Spleen (tissue), 11 donors: ENCODE measurements around the gene IRX6. TPM values are rescaled to one million over a fixed set of nuclear protein-coding genes. Genes with fewer than 3 reads are reported as not detected.
A peak's percentile ranks its signal among the peaks of the same experiment; 100 is the strongest.

Source experiments
- DNase-seq: peaks from one replicate; pipeline ENCODE4 v3.0.0-alpha.2; 2020
- H3K27ac ChIP-seq, 8 donors: fragments of 200-600 bp; sonication (generic) in 7 of 8; 1 replicate in 4 of 8; 2 replicates in 4 of 8; pipeline versions ENCODE4 v1.5.0 to v1.8.0; 2016 to 2021; ENCODE audit warnings: inconsistent platforms in 4 of 8, mild to moderate bottlenecking in 4 of 8, moderate library complexity in 1 of 8
- H3K27me3 ChIP-seq, 7 donors: fragments of 200-600 bp; sonication (generic) in 6 of 7; replicated peaks in 1 of 7; 1 replicate in 4 of 7; 2 replicates in 3 of 7; pipeline versions ENCODE4 v1.5.0 to v1.8.0; 2016 to 2021; ENCODE audit warnings: inconsistent platforms in 3 of 7, mild to moderate bottlenecking in 1 of 7
- H3K36me3 ChIP-seq, 6 donors: fragments of 200-600 bp; sonication (generic) in 5 of 6; 1 replicate in 4 of 6; 2 replicates in 2 of 6; pipeline versions ENCODE4 v1.5.0 to v1.8.0; 2016 to 2021; ENCODE audit warnings: inconsistent platforms in 2 of 6
- H3K4me1 ChIP-seq, 6 donors: fragments of 200-600 bp; sonication (generic) in 5 of 6; 1 replicate in 3 of 6; 2 replicates in 3 of 6; pipeline versions ENCODE4 v1.5.0 to v1.8.0; 2016 to 2021; ENCODE audit warnings: inconsistent platforms in 3 of 6
- H3K4me3 ChIP-seq, 8 donors: fragments of 200-600 bp; sonication (generic) in 7 of 8; 1 replicate in 4 of 8; 2 replicates in 4 of 8; pipeline versions ENCODE4 v1.5.0 to v1.8.0; 2016 to 2021; ENCODE audit warnings: inconsistent platforms in 4 of 8, mild to moderate bottlenecking in 4 of 8, moderate library complexity in 2 of 8
- H3K9me3 ChIP-seq, 8 donors: fragments of 200-600 bp; sonication (generic) in 7 of 8; 1 replicate in 4 of 8; 2 replicates in 4 of 8; pipeline versions ENCODE4 v1.5.0 to v1.8.0; 2016 to 2021; ENCODE audit warnings: inconsistent platforms in 4 of 8
- CTCF ChIP-seq, 11 experiments: fragments of 200-600 bp in 7 of 11; fragments of 450-650 bp in 4 of 11; sonication (generic) in 4 of 11; IDR thresholded peaks in 8 of 11; conservative IDR thresholded peaks in 3 of 11; 1 replicate in 7 of 11; 2 replicates in 4 of 11; pipeline versions ENCODE4 v1.4.0 to v1.8.0; 2016 to 2021; ENCODE audit warnings: antibody characterized with exemption in 11 of 11, inconsistent platforms in 4 of 11, mild to moderate bottlenecking in 1 of 11
- POLR2A ChIP-seq, 3 donors: fragments of 450-650 bp; IDR thresholded peaks; one replicate each; pipeline ENCODE4 v1.5.1; 2017; ENCODE audit warnings: antibody characterized with exemption in 3 of 3, mild to moderate bottlenecking in 1 of 3
- POLR2AphosphoS5 ChIP-seq, 3 donors: sonication (generic); formaldehyde crosslinking; IDR thresholded peaks; one replicate each; pipeline ENCODE4 v1.5.1; 2017; ENCODE audit warnings: antibody characterized with exemption in 3 of 3
- WGBS, 5 donors: extraction: QIAGEN DNeasy Blood & Tissue Kit in 3 of 5; methylation state at CpG; one replicate each; pipeline versions ENCODE4 v1.1.5 to v1.1.7; 2013 to 2018; 5-methylcytosine and 5-hydroxymethylcytosine counted together
- intact Hi-C: fragments of 100-400 bp; cut with DNase I; formaldehyde crosslinking; loops from one replicate; pipeline ENCODE4 v1.15.0; 2023; ENCODE audit warnings: low total_unique reads
- polyA plus RNA-seq, 3 donors: library from polyadenylated mRNA; stranded (reverse); fragments of 200-250 nt; gene quantifications; one replicate each; pipeline ENCODE4 v1.2.1, GENCODE V29; 2013
- total RNA-seq, 7 donors: library from RNA; depleted of rRNA in 3 of 7; stranded (reverse); fragments of >200 nt in 3 of 7; fragmentation: NEBNext Ultra II Directional in 4 of 7; extraction: Animal tissue kit (Norgen Biotek cat#: 25700) in 4 of 7; gene quantifications; one replicate each; pipeline versions ENCODE4 v1.1.0 to v1.2.1, GENCODE V29; 2016 to 2021
- donor health status: healthy with polysubstance abuse.
- donor health status: DM: no; HTN: no; CAD: no; lungs with moderate emphysema.
- donor health status: DM: no; HTN: no; CAD: no.
- donor health status: Bipolar disorder and iron deficiency.
- donor health status: healthy.
- donor health status: DM: no; HTN: no; CAD: no.
- donor health status: DM: yes; HTN: yes; CAD: no.

IRX6 gene
- total and polyA plus RNA-seq, 10 donors: 0.08 to 1.9 (median 0.40) TPM; not detected in 1

DNA sequence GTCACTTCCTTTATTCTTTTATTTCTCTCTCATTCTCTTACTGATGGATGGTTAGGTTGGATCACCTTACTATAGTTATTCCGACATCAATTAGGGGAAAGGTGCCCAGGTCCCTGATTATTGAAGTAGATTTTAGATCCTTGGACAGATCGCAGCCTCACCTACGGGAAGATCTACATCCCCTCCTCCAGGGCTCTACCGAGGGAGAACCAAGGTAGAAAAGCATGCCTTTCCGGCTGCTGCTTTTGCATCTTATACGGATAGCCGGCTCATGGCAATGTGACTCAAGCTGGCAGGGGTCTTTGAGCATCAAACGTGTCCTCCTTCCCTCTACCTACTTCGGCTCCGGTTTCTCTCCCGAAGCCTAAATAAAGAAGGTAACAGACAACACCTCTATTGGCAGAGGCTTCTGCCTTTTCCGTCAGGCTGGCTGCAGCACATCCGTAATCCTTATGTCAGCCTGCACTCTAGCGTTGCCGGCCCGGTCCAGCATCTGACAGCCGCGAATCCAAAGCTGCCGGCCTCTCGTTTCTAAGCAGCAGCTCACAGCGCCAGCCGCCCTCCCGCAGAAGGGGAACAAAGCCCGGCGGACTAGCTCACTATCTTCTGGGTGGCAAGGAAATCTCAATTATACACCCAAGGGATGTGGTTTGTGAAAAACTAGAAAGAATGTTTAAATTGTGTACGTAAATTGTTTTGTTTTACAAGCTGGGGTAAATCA lies 46.9 kb downstream of the IRX6 start:
- no peaks in the 10 kb centered on the region for H3K9me3 ChIP-seq
- H3K4me1 ChIP-seq: peaks cover 0 to 13% (median 2%) of the 10 kb centered on the region in 6 donors
- intact Hi-C loops: no loop called here
- H3K27me3 ChIP-seq: peaks cover 0 to 48% (median 13%) of the 10 kb centered on the region in 7 donors
- H3K27ac ChIP-seq: no peak overlapping the region
- WGBS, 5 donors: 13 to 19% (median 14%) methylated on average over 23 to 26 of the region's 26 CpGs
- TF ChIP-seq CTCF (IDR thresholded peaks at IDR 0.05 in 8 of 11, conservative IDR thresholded peaks at IDR 0.05 in 3 of 11) (peak in 2 of 11 experiments; percentile 9 to 27), POLR2A (IDR thresholded peaks at IDR 0.05) (no peak), POLR2AphosphoS5 (IDR thresholded peaks at IDR 0.05) (no peak)
- H3K36me3 ChIP-seq: no peaks in the 10 kb centered on the region
- no peak overlapping the region for H3K4me3 ChIP-seq
- DNase-seq: peak; percentile 77

- Histone ChIP-seq H3K27me3 (peaks cover 0 to 48% (median 13%) of the 10 kb centered on the region in 7 donors), H3K4me3 (no peak overlapping the region), H3K4me1 (peaks cover 0 to 12% (median 2%) of the 10 kb centered on the region in 6 donors), H3K27ac (peak overlapping the region in 2 of 8 donors; percentile 32 to 48), H3K36me3 (no peaks in the 10 kb centered on the region), H3K9me3 (no peaks in the 10 kb centered on the region)
- intact Hi-C loops: no loop called here
- WGBS, 5 donors: 73 to 84% (median 80%) methylated on average over 12 of the region's 12 CpGs
- DNase-seq: no peak
- TF ChIP-seq POLR2AphosphoS5 (IDR thresholded peaks at IDR 0.05): no peak
These were observed 48.9 kb downstream of the IRX6 start for GRCh38 chr16:55372792-55373488.

- Histone ChIP-seq H3K4me3 (no peak overlapping the region), H3K9me3 (no peaks in the 10 kb centered on the region), H3K4me1 (peaks cover 0 to 9% (median 1%) of the 10 kb centered on the region in 6 donors), H3K27me3 (peaks cover 0 to 44% (median 10%) of the 10 kb centered on the region in 7 donors), H3K36me3 (no peaks in the 10 kb centered on the region), H3K27ac (peak overlapping the region in 1 of 8 donors; percentile 48)
- TF ChIP-seq CTCF (IDR thresholded peaks at IDR 0.05 in 8 of 11, conservative IDR thresholded peaks at IDR 0.05 in 3 of 11) (no peak), POLR2AphosphoS5 (IDR thresholded peaks at IDR 0.05) (no peak), POLR2A (IDR thresholded peaks at IDR 0.05) (no peak)
- no peak for DNase-seq
- intact Hi-C loops: no loop called here
These were observed 49.5 kb downstream of the IRX6 start for GRCh38 chr16:55373489-55373832.

DNA sequence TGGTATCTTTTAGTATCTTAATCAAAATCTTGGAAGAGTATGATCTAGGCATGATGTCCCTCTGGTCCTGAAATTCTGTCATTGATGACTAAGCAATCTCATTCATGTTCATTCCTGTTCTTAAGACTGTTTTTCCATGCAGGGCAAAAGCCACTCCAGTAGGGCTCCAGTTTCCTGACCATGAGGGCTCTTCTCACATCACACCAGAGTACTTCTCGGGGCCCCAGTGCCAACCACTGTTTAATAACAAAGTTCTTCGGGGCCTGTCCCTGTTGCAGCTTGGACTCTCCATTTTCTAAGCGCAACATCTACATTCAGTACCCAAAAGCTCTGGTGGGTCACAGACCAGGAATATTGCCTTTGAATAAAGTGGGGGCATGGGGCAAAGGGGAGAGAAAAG lies 52.0 kb downstream of the IRX6 start:
- no peaks in the 10 kb centered on the region for H3K9me3 ChIP-seq
- H3K4me1 ChIP-seq: peaks cover 0 to 3% (median 0%) of the 10 kb centered on the region in 6 donors
- 79 to 97% (median 92%) methylated on average over 3 of the region's 3 CpGs for WGBS, 5 donors
- no peak for DNase-seq
- H3K27ac ChIP-seq: no peak overlapping the region
- intact Hi-C loops: no loop called here
- TF ChIP-seq POLR2AphosphoS5 (IDR thresholded peaks at IDR 0.05): no peak
- TF ChIP-seq POLR2A (IDR thresholded peaks at IDR 0.05): no peak
- no peak for TF ChIP-seq CTCF (IDR thresholded peaks at IDR 0.05 in 8 of 11, conservative IDR thresholded peaks at IDR 0.05 in 3 of 11)
- H3K27me3 ChIP-seq: peaks cover 0 to 30% (median 2%) of the 10 kb centered on the region in 7 donors
- H3K36me3 ChIP-seq: no peaks in the 10 kb centered on the region
- H3K4me3 ChIP-seq: no peak overlapping the region
